ENCODE data around the gene PRKAG3. TPM values are rescaled to one million over a fixed set of nuclear protein-coding genes. Genes with fewer than 3 reads are reported as not detected.

The PRKAG3 gene
- total and polyA plus RNA-seq, 2 donors (not counting 3 experiments of a cell fraction or from before 2014, with no cell fraction given): not detected

DNA sequence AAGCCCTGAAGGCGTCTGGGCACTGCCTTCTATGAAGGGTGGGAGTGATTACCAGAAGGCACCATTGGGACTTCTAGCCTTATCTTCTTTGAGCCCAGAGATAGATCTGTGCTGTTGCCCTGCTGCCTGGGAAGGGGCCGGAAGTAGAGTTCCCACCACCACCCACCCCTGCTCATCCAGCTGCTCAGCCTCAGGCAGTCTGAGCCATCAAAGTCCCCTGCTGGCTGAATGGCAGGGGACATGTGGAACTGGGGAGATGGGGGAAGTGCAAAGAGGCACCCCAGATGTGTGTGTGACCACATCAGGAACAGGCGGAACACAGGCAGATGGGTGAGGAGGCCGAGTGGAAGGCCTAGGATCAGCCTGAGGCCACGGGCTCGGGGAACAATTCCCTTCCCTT, 45.7 kb upstream of the PRKAG3 start:
- no peaks in the 10 kb centered on the region for H3K4me1 ChIP-seq (ENCODE audit: control insufficient read depth, extremely low read depth, insufficient read depth, low read length)
- DNase-seq (ENCODE audit: low read depth, low spot score) (no peak), FAIRE-seq (no peak)
- H3K27ac ChIP-seq (ENCODE audit: insufficient read depth, low read depth, low read length): no peak overlapping the region
- no peaks in the 10 kb centered on the region for H4K20me1 ChIP-seq (replicated peaks; ENCODE audit: control insufficient read depth, extremely low read depth, insufficient read depth, low read length)
- POLR2A ChIA-PET: no interaction called here
- H3K9me3 ChIP-seq (replicated peaks; ENCODE audit: control insufficient read depth, insufficient read depth, low read length): no peaks in the 10 kb centered on the region
- H3K4me3 ChIP-seq (replicated peaks in 1 of 3; ENCODE audit: insufficient read depth in 1 of 3, low read depth in 1 of 3, low read length in 3 of 3): no peak overlapping the region
- BruUV-seq (replicated peaks): no TSS peak
- peaks cover 76 to 86% of the 10 kb centered on the region in 2 experiments for H3K27me3 ChIP-seq (ENCODE audit: control insufficient read depth in 2 of 2, insufficient read depth in 2 of 2, low read length in 2 of 2)
- H3K4me2 ChIP-seq (ENCODE audit: insufficient read depth, low read length): no peak overlapping the region
- TF ChIP-seq, protein P1, sequence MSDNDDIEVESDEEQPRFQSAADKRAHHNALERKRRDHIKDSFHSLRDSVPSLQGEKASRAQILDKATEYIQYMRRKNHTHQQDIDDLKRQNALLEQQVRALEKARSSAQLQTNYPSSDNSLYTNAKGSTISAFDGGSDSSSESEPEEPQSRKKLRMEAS (IDR thresholded peaks at IDR 0.05; ENCODE audit: insufficient read depth, insufficient read length): no peak
- TF ChIP-seq, protein P2, sequence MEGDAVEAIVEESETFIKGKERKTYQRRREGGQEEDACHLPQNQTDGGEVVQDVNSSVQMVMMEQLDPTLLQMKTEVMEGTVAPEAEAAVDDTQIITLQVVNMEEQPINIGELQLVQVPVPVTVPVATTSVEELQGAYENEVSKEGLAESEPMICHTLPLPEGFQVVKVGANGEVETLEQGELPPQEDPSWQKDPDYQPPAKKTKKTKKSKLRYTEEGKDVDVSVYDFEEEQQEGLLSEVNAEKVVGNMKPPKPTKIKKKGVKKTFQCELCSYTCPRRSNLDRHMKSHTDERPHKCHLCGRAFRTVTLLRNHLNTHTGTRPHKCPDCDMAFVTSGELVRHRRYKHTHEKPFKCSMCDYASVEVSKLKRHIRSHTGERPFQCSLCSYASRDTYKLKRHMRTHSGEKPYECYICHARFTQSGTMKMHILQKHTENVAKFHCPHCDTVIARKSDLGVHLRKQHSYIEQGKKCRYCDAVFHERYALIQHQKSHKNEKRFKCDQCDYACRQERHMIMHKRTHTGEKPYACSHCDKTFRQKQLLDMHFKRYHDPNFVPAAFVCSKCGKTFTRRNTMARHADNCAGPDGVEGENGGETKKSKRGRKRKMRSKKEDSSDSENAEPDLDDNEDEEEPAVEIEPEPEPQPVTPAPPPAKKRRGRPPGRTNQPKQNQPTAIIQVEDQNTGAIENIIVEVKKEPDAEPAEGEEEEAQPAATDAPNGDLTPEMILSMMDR (IDR thresholded peaks at IDR 0.05; ENCODE audit: extremely low read depth in 1 of 2, insufficient read depth in 1 of 2, low read depth in 1 of 2, low read length in 2 of 2): no peak
- TF ChIP-seq POLR2A (IDR thresholded peaks at IDR 0.05; ENCODE audit: low read depth, low read length): no peak
- no peak for TF ChIP-seq GATA2 (IDR thresholded peaks at IDR 0.05; ENCODE audit: insufficient read depth, insufficient read length, low read depth, low read length)
- TF ChIP-seq MYC (IDR thresholded peaks at IDR 0.05; ENCODE audit: low read depth, low read length): no peak
- TF ChIP-seq FOS (IDR thresholded peaks at IDR 0.05; ENCODE audit: borderline replicate concordance, insufficient read depth, low read length): no peak
- intact Hi-C loops (cut with micrococcal nuclease): loop anchor here (2.0 to 10.0 kb wide), 2 partner anchors 25 to 277 kb away; no protein-coding TSS in a partner anchor
- dilution Hi-C loops (cut with MboI; ENCODE audit: extremely low pct_ligation_motif_present, low sequenced_read_pairs): no loop called here
- H3K9me1 ChIP-seq (replicated peaks; ENCODE audit: control insufficient read depth, extremely low read depth, insufficient read depth, low read length): no peaks in the 10 kb centered on the region
- H2AFZ ChIP-seq (ENCODE audit: low read depth, low read length): no peak overlapping the region
- H3K9ac ChIP-seq (replicated peaks; ENCODE audit: extremely low read depth, insufficient read depth, low read length): no peak overlapping the region
- H3K36me3 ChIP-seq (ENCODE audit: control insufficient read depth in 2 of 2, extremely low read depth in 1 of 2, insufficient read depth in 2 of 2, low read length in 2 of 2): no peaks in the 10 kb centered on the region
- no peaks in the 10 kb centered on the region for H3K79me2 ChIP-seq (ENCODE audit: control insufficient read depth, insufficient read depth, low read length)
- CTCF ChIA-PET: interaction anchor here (1.1 to 10.5 kb wide), 16 partner anchors 9 to 277 kb away, joined by 3 to 362 read pairs (median 12); partner anchors contain the start of genes FEV and WNT6

Data from endothelial cell of umbilical vein (primary cell).